Upper lobe of left lung (tissue), 4 donors: Measurements from ENCODE around the gene KIFBP.

Experiments
- EP300 ChIP-seq, 4 donors: sonication (generic); formaldehyde crosslinking; IDR thresholded peaks; one replicate each; pipeline ENCODE4 v1.5.1; 2017; ENCODE audit warnings: antibody characterized with exemption in 4 of 4, control low read depth in 2 of 4
- POLR2A ChIP-seq, 4 donors: fragments of 450-650 bp; IDR thresholded peaks; one replicate each; pipeline ENCODE4 v1.5.1; 2016 to 2017; ENCODE audit warnings: antibody characterized with exemption in 4 of 4, mild to moderate bottlenecking in 2 of 4
- POLR2AphosphoS5 ChIP-seq, 2 donors: sonication (generic); formaldehyde crosslinking; IDR thresholded peaks; one replicate each; pipeline ENCODE4 v1.5.1; 2017; ENCODE audit warnings: antibody characterized with exemption in 2 of 2
- TF ChIP-seq, protein P1 (sequence below), 6 experiments: fragments of 450-650 bp in 4 of 6; fragments of 200-600 bp in 2 of 6; sonication (generic) in 2 of 6; IDR thresholded peaks; one replicate each; pipeline ENCODE4 v1.5.1; 2016 to 2019; ENCODE audit warnings: antibody characterized with exemption in 6 of 6

DNA sequence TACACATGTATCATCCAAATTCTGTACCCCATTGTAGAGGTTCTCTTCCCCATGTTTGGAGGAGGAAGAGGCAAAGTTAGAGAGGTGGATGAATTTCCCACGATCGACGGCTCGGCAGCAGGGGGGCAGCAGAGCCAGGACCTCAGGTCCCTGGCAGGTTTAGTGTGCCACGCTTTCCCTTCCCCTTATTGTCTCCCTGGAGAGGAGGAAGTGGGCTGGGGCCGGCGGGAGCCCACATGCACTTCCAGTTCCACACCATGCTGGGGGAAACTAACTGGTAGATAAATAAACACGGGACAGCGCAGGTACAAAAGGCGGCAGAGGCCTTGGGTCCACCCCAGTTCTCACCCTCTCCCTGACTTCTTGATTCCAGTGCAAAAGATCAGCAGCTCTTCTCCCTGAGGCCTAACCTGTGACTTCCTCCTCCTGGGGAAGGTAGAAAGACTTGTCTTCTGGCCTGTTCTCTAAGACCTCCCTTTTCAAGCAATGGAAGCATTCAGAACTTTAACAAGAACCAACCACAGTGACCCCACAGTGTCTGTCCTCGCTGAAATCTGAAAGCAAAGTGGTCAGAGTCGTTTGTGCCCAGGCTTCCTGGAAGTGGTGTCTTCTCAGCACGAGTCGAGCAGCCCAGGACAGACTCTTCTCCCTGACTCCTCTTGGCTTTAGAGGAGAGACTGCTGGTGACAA is 68.8 kb downstream of the KIFBP start:
- TF ChIP-seq, protein P1, sequence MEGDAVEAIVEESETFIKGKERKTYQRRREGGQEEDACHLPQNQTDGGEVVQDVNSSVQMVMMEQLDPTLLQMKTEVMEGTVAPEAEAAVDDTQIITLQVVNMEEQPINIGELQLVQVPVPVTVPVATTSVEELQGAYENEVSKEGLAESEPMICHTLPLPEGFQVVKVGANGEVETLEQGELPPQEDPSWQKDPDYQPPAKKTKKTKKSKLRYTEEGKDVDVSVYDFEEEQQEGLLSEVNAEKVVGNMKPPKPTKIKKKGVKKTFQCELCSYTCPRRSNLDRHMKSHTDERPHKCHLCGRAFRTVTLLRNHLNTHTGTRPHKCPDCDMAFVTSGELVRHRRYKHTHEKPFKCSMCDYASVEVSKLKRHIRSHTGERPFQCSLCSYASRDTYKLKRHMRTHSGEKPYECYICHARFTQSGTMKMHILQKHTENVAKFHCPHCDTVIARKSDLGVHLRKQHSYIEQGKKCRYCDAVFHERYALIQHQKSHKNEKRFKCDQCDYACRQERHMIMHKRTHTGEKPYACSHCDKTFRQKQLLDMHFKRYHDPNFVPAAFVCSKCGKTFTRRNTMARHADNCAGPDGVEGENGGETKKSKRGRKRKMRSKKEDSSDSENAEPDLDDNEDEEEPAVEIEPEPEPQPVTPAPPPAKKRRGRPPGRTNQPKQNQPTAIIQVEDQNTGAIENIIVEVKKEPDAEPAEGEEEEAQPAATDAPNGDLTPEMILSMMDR (IDR thresholded peaks at IDR 0.05): peak in 3 of 6 experiments; percentile 12 to 28 (median 15)
- peak in 1 of 4 donors; percentile 53 for TF ChIP-seq POLR2A (IDR thresholded peaks at IDR 0.05)
- TF ChIP-seq EP300 (IDR thresholded peaks at IDR 0.05): peak in 1 of 4 donors; percentile 48
- peak; percentile 52 to 69 for TF ChIP-seq POLR2AphosphoS5 (IDR thresholded peaks at IDR 0.05)
